Fibroblast of gingiva (primary cell): ENCODE results near the gene ADGRG3.
"Not testable (repeated sequence)": the region's sequence is repeated elsewhere in the genome, so short reads cannot be mapped to it uniquely, and the experiment has no call there.

ENCODE experiments used
- DNase-seq: peaks from one replicate; pipeline ENCODE4 v3.0.0-alpha.2; 2011; ENCODE audit warnings: low read depth

ADGRG3 gene

DNA sequence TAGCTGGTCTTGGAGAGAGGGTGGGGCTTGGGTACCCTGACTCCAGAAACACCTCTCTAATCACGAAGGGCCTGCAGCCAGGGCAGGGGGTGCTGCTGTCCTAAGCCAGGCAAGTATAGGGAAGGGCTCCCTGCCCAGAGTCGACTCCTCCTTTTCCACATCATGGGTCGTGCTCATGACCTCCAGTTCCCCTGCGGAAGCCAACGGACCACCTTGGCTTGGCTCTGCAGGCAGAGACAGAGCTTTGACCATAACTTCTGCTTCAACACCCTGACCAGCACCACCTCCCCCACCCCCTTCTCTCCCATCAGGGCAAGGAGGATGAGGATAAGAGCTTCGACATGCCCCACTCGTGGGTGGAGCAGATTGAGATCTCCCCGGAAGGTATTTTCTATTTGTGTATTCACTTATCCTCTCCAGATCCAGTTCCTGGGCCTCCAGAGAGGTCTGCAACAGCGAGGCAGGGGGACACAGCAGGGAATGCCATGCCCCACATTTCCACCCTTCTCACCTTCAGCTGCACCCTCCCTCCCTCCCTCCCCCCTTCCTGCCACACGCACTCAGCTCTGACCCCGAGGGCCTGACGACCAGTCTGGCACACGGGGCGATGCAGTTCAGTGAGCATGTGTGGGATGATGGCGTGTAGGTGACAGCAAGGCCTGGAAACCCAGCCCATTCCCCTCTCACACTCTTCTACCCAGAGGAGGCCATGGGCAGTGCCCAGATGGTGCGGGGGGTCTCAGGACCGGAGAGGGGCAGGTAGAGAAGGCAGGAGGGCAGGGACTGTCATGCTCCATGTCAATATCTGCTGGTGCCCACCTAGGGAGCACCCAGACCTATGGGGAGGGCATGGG lies 53.5 kb downstream of the ADGRG3 start:
- no peak for DNase-seq

DNA sequence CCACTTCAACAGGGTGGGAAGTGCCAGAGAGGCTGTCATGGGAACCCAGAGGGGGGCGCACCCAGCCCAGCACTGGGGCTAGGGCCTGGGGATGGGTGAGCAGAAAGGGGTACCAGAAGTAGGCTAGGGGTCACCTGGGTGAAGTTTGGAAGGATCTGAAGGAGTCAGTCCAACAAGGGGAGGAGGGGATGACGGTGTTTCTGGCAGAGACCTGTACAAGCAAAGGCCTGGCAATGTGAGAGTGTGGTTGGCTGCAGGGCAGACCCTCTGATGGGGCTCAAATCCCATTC lies 54.0 kb downstream of the ADGRG3 start:
- DNase-seq = no peak

DNA sequence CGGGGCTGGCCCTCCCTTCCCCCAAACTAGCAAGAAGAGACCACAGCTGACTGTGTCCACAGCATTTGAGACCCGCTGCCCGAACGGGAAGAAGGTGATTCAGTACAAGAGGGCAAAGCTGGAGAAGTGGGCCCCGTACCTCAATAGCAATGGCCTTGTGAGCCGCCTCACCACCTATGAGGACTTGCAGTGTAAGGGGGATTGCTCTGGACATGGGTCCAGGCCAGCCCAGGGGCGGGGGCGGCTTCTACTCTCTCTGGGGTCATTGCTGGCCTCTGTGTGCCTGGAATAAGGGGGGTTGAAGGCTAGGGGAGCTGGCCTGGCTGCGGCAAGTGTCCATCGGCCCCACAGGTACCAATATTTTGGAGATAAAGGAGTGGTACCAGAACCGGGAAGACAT lies 54.5 kb downstream of the ADGRG3 start:
- DNase-seq = no peak

DNA sequence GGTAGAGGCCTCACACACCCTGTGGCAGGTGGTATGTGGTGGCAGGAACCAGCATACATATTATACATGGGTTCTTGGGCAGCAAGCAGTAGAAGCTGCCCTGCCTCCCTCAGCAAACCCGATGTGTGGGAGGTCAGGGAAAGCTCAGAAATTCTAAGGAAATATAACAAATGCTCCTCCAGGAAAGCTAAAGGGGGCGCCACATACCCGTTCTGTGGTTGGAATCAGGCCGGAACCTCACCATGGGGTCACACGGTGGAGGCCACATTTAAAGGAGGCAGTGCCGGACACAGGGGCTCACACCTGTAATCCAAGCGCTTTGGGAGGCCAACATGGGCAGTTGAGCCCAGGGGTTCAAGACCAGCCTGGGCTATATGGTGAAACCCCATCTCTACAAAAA lies 55.1 kb downstream of the ADGRG3 start:
- DNase-seq = no peak

DNA sequence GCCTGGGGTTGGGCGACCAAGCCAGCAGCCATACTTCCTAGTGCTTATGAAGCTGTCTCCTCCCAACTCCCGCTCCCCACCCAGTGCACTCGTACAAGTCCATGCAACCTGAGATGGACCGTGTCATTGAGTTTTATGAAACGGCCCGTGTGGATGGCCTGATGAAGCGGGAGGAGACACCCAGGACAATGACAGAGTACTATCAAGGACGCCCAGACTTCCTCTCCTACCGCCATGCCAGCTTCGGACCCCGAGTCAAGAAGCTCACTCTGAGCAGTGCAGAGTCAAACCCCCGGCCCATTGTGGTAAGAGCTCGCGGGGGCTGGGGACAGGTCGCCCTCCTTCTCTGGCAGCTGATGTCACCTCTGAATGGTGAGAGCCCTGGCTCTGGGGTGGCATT lies 56.4 kb downstream of the ADGRG3 start:
- DNase-seq = no peak

DNA sequence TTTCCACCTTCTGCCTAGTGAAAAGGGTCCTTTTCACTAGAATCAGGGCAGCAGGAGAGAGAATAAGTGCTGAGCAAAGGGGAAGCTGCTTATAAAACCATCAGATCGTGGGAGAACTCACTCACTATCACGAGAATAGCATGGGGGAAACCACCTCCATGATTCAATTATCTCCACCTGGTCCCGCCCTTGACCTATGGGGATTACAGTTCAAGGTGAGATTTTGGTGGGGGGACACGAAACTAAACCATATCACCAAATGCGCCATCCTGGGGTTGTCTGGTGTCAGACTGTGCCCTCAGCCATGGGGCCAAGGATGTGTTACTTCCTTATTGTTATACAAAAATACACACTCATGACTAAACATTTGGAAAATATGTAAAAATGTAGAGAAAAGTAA lies 57.0 kb downstream of the ADGRG3 start:
- DNase-seq = no peak

DNA sequence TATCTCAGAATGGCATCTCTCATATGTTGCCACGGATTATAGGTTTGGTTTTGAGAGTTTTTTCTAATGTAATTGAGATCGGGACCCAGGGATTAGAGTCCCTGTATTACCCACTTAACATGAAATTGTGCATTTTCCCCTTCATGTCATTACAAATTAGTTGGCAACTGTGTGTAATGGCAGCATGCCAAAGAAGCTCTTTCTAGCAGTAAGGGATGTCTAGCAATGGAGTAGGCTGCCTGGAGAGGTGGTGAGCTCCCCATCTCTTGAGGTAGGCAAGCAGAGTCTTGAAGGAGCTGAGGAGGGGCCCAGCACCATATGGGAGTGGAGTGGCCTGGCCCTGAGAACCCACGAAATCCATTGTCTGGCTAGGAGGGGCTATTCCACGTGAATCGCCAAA lies 57.4 kb downstream of the ADGRG3 start:
- no peak for DNase-seq

DNA sequence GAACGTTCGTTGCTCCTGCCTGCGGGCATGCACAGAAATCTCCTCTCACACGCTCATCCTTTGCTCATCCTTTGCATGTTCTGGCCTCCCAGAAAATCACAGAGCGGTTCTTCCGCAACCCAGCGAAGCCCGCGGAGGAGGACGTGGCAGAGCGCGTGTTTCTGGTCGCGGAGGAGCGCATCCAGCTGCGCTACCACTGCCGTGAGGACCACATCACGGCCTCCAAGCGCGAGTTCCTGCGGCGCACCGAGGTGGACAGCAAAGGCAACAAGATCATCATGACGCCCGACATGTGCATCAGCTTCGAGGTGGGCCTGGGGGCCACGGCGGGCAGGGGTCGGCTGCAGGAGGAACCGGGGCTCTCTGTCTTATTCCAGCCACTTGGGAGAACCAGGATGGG lies 57.9 kb downstream of the ADGRG3 start:
- no peak for DNase-seq

DNA sequence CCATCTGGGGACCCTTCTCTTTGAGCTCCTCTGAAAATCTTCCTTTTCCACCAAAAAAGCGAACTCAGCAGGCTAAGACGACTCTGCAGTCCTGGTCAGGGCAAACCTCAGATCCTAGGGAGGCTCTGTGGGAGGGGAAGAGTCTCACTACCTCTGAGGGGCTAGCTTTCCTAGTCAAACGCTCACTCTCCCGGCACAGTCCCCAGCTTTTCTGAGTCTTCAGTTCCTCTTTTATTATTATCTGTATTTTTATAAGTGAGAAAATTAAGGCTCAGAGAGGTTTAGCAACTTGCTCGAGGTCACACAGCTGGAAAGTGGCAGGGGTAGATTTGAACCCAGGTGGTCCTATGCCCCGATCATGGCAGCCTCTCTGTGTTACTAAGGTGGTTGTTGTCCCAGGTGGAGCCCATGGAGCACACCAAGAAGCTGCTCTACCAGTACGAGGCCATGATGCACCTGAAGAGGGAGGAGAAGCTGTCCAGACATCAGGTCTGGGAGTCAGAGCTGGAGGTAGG lies 58.4 kb downstream of the ADGRG3 start:
- no peak for DNase-seq

DNA sequence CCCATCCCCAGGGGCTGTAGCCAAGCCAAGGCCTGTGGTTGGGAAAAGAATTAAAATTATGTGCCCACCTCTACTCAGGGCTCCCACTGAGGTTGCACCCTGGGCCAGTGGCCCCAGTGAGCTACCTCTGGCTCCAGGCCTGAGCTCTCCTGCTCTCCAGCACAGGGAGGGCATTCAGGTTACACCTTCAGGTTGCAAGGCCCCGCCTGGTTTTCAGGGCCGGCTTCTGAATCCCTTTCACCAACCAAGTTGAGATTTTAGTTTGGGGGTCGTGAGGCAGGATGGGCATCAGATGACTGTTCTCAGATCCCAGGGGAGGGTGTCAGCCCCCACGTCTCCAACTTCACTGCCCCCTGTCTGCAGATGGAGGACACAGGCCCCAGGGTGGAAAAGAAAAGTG lies 59.5 kb downstream of the ADGRG3 start:
- DNase-seq = no peak

DNA sequence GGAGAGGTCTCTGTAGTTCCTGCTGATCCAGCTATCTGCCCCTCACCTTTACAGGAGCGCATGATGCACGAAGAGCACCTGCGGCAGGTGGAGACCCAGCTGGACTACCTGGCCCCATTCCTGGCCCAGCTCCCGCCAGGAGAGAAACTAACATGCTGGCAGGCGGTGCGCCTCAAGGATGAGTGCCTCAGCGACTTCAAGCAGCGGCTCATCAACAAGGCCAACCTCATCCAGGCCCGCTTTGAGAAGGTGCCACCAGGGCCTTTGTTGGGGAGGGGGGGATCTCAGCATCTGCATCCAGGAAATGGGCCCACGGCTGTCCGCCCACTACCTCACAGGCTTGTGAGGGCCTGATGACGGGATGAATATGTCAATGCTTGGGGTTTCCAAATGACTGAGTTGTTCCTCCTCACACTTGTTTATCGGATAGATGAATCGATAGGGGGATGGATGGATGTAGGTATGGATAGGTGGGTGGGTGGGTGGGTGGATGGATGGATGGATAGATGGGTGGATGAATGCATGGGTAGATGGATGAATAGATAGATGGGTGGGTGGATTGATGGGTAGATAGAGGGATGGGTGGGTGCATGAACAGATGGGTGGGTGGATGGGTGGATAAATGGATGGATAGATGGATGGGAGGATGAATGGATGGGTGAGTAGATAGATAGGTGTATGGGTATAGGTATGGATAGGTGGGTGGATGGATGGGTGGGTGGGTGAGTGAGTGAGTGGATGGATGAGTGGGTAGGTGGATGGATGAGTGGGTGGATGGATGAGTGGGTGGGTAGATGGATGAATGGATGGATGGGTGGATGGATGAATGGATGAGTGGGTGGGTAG lies 60.5 kb downstream of the ADGRG3 start:
- DNase-seq = no peak

DNA sequence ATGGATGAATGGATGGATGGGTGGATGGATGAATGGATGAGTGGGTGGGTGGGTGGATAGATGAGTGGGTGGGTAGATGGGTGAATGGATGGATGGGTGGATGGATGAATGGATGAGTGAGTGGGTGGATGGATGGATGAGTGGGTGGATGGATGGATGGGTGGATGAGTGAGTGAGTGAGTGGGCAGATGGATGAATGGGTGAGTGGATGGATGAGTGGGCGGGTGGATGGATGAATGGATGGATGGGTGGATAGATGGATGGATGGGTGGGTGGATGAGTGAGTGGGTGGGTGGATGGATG lies 61.0 kb downstream of the ADGRG3 start:
- DNase-seq = no peak

DNA sequence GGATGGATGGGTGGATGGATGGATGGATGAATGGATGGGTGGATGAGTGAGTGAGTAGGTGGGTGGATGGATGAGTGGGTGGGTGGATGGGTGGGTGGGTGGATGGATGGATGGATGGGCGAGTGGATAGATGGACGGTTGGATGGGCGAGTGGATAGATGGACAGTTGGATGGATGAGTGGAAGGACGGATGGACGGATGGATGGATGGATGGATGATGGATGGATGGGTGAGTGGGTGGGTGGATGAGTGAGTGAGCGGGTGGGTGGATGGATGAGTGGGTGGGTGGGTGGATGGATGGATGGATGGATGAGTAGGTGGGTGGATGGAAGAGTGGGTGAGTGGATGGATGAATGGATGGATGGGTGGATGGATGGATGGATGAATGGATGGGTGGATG lies 61.7 kb downstream of the ADGRG3 start:
- not testable (repeated sequence) for DNase-seq

DNA sequence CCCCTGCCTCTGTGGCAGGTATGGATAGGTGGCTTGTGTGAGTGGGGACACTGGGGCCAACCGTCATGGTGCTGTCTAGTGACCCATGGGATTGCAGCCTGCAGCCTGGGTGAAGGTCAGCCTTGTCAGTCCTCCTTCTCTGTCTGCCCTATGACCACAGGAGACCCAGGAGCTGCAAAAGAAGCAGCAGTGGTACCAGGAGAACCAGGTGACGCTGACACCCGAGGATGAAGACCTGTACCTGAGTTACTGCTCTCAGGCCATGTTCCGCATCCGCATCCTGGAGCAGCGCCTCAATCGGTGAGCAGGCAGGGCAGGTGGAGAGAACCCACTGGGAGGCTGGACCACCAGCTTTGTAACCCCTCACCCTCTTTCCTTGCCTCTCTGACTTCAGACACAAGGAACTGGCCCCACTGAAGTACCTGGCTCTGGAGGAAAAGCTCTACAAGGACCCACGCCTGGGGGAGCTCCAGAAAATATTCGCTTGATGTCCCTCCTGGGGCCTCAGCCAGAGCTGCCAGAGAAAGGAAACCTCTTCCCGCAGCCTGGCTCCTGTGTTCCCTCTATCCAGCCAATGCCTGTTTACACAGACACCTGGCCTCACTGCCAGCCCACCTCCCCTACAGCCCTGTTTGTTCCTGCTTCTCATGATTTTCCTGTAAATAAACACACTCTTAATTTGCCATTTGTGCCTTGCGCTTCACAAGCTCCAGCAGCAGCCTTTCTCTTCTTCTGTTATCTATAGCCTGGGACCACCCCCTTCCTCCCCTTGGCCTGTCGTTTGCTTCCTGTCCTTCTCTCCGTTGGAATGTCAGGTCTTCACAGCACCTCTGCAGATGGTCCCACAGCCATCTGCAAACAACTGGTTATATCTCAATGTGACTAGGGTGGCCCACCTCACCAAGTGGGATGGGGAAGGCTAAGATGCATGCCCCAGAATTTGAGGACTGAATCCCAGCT lies 62.9 kb downstream of the ADGRG3 start:
- DNase-seq = no peak

DNA sequence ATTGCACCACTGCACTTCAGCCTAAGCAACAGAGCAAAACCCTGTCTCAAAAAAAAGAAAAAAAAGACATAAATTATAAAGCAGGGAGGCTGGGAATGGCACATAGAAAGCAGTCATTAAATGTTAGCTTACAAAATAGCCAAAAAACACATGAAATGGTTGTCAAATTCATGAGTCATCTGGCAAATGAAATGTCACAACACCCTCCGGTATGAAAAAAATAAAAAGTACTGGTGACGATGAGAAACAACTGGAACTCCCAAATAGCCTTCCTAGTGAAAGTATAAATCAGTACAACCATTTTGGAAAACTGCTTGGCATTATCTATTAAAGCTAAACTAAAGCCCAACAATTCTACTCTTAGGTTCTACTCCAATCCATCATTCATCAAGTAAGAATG lies 63.9 kb downstream of the ADGRG3 start:
- peak; percentile 79 for DNase-seq

DNA sequence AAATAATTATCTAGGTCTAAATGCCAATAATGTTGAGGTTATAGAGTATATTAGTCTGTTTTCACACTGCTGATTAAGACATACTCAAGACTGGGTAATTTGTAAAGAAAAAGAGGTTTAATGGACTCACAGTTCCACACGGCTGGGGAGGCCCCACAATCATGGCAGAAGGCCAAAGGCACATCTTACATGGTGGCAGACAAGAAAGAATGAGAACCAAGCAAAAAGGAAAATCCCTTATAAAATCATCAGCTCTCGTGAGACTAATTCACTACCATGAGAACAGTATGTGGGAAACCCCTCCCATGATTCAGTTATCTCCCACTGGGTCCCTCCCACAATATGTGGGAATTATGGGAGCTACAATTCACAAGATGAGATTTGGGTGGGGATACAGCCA lies 64.6 kb downstream of the ADGRG3 start:
- DNase-seq = no peak

DNA sequence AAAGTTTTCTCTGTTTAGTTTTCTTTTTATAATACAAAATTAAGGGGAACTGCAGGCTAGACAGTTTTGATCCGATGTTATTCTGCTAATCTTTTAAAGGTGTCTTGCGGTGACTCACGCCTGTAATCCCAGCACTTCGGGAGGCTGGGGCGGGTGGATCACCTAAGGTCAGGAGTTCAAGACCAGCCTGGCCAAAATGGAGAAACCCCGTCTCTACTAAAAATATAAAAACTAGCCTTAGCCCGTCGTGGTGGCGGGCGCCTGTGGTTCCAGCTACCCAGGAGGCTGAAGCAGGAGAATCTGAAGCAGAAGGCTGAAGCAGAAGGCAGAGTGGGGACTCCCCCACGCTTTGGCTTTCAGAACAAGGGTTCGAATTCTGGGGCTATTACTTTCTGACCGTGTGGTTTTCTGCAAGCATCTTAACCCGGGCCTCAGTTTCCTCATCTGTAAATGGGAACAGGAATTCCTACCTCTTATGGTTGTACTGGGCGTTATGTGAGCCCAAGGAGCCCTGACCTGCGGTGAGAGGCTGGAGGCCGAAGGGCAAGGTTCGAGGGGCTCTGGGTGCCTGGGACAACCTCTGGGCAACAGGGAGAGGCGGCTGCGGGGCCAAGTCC lies 66.3 kb downstream of the ADGRG3 start:
- DNase-seq = no peak

DNA sequence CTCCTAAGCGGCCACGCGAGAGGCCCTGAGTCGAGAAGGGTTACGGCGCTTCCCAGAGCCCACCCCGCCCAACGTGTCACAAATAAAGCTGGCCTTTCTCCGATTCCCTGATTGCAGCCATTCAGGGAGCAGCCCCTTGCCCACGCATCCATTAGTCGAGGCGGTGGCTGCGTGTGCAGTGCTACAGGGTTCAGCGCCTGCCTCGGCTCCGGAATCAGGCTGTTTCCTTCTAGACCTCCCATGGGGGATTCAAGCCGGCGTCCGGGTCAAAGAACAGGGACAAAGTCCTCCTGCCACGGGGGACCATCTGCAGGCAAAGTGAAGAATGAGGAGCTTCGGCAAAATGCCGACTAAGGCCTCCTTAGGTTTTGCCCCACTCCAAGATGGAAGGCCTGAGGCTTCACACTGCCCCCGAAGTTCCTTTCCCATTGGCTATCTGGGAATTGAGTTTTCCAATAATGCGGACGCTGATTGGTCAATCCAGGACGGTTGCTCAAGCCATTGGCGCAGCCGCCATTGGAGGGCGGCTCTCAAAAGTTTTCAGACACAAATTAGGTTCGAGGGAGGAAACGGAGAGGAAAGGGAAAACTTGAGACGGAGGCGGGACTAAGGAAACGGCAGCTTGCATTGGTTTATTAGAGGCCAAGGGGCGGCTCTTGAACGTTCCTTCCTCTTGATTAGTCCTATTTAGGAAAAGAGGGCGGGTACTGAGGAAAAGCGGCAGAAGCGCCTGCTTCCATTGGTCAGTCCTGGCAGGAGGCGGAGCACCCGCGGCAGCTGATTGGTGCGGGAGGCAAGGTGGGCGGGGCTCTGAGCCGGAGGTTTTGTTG lies 67.0 kb downstream of the ADGRG3 start:
- DNase-seq = peak; percentile 100

DNA sequence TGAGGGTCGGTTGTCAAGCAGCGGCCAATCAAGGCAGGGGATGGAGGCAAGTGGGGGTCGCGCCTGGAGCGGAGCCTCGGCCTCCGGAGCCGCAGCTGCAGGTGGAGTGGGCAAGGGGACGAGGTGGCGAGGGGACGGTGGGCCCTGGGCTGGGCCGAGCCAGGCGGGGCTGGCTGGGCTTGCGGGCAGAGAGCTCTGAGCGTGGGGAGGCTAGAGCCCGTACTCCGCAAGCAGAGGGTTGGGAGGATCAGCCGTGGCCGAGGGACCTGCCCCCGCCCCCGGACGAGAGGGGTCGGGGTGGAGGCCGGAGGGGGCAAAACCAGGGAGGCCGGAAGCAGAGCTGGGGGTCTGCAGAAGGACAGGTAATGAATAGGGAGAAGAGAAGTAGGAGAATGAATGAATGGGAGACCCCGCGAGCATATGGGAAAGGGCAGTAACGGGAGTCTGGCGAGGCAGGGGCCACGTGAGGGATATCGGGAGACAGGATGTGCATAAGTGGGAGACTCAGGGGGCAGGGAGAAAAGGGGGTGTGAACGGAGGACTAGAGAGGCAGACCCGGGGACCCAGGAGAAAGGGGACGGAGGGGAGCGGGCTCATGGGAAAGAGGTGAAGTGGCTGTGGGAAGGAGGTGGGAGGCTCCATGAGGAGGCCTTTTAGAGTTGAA lies 67.8 kb downstream of the ADGRG3 start, which contains the start of gene KATNB1:
Gene KATNB1, plus strand, starts transcription at position 16 of the 664 bp plus-strand sequence. CDS start 1,474 bp downstream, outside the sequence.
- DNase-seq = no peak
